Caki2 (cell line): Measurements from ENCODE around the gene WDPCP. TPM values are rescaled to one million over a fixed set of nuclear protein-coding genes. Genes with fewer than 3 reads are reported as not detected.
"Not testable (repeated sequence)": the region's sequence is repeated elsewhere in the genome, so short reads cannot be mapped to it uniquely, and the experiment has no call there.

Experiments used
- DNase-seq: peaks from one replicate; pipeline ENCODE4 v3.0.0-alpha.2; 2015; ENCODE audit warnings: low read depth
- in situ Hi-C: cut with HindIII; loops from 2 replicates; pipeline ENCODE4 v1.10.0; 2016; ENCODE audit warnings: low sequenced_read_pairs, low pct_unique_long_range_greater_than_20kb, mixed read lengths
- total RNA-seq: library from RNA; depleted of rRNA; stranded (reverse); fragments of >200 nt; shearing (Covaris generic); gene quantifications from 2 replicates; pipeline ENCODE4 v1.2.3, GENCODE V29; 2014; ENCODE audit warnings: low replicate concordance

The WDPCP gene
- total RNA-seq, 1 experiment from 2014 or later: 4.9 TPM

DNA sequence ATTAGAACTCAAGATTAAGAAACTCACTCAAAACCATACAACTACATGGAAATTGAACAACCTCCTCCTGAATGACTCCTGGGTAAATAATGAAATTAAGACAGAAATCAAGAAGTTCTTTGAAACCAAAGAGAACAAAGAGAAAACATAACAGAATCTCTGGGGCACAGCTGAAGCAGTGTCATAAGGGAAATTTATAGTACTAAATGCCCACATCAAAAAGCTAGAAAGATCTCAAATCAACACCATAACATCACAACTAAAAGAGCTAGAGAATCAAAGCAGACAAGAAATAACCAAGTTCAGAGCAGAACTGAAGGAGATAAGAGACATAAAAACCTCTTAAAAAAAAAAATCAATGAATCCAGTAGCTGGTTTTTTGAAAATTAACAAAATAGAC is 30.5 kb downstream of the WDPCP start:
- in situ Hi-C loops, DNase-seq: not testable (repeated sequence)

DNA sequence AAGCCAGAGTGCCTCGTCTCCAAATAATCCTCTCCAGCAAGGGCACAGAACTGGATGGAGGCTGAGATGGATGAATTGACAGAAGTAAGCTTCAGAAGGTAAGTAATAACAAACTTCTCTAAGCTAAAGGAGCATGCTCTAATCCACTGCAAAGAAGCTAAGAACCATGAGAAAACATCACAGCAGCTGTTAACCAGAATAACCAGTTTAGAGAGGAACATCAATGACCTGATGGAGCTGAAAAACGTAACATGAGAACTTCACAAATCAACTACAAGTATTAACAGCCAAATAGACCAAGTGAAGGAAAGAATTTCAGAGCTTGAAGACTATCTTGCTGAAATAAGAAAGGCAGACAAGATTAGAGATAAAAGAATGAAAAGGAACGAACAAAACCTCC is 32.3 kb downstream of the WDPCP start:
- in situ Hi-C loops: no loop called here
- no peak for DNase-seq

DNA sequence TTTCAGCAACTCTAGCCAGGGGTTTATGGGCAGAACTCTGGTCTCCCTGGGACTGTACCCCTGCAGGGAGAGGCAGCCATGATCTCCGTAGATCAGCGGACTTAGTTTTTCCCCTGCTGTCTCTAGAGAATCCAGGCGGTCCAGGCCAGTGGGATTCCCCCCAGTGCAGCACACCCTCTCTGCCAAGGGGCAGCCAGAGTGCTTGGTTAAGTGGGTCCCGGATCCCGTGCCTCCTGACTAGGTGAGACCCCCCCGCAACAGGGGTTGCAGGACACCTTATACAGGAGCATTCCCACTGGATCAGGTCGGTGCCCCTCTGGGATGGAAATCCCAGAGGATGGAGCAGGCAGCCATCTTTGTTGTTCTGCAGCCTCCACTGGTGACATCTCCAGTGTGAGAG is 33.0 kb downstream of the WDPCP start:
- in situ Hi-C loops: no loop called here
- no peak for DNase-seq

DNA sequence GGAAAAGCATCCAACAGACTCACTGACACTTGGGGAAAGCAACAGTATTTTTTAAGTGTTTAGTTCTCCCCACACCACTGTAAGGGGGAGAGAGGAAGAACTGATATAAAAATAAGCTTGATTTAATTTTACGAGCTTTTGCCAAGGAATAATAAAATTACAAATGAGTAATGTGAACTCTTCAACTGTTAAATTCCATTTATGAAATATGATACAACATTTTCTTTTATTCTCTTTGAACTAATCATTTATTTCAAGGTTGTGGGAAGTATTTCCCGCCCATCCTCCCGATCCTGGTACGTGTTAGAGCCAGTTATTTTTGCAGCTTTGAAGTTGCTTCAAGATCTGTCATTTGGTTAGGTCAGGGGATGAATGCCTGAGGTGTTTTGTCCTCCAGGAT is 35.2 kb downstream of the WDPCP start:
- no peak for DNase-seq
- in situ Hi-C loops: no loop called here

DNA sequence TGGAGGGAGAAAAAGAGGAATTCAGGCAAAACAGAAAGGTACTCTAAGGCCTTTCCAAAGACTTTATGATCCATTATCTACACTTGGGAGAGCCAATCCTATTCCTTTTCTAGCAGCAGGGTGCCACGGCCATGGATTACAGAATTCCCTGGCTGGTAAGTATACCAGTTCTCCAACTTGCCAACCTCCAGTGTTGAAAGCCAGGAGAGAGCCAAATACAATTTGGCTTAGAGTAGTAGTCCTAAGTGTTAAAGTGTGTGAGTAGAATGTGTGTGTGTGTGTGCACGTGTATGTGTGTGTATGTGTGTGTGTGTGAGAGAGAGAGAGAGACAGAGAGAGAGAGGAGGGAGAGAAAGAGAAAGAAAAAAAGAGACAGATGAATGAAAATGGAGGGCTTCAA is 43.3 kb downstream of the WDPCP start:
- in situ Hi-C loops: no loop called here

DNA sequence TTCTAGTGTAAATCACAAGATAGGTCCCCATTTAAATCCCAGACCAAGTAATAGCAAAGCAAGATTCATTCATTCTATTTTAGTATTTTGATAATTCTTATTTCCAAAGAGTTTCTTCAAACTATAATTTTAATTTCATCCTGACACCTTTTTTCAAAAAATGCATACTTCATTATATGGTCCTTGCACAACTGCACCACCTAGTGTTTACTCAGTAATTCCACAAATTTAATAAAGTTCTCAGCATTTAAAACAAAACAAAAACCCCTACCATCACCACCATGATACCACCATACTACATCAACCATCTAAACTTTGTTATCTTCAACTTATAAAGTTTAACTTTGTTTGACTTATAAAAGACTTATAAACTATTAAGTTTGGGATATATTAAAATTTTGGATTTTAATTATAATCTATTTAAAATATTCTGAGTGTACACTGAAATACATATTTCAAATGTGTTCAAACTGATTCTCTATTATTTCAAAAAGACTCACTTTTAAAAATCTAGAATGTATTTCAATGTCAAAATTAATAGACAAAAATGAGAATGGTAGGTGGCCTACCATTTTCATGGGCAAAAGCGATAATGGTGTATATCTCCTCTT is 44.2 kb downstream of the WDPCP start:
- in situ Hi-C loops: no loop called here
- DNase-seq: no peak

More for the DNA sequence above, 43.3 kb downstream of the WDPCP start:
- DNase-seq: no peak

DNA sequence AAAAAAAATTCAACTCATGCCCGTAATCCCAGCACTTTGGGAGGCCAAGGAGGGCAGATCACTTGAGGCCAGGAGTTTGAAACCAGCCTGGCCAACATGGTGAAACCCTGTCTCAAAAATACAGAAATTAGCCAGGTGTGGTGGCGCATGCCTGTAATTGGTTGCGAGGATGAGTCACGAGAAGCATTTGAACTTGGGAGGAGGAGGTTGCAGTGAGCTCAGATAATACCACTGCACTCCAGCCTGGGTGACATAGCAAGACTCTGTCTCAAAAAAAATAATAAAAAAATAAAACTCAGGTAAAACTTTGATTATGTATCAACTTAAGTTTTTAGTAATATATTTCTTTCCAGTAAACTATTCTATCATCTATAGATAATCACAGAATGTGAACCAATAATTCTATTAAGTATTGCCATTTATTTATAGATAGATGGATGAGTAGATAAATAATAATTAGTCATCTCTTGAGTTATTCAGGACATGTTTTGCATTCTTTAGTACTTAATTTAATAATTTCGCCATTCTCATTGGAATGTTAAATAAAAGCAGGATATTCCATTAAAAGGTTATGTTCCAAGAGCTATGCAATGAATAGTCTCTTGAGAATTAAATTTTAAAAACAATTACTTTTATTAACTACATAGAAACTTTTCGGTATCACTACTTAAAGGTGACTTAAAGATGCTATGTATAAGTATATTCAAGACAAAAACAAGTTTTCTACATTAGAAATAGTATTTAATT is 48.7 kb downstream of the WDPCP start:
- in situ Hi-C loops: no loop called here
- no peak for DNase-seq

DNA sequence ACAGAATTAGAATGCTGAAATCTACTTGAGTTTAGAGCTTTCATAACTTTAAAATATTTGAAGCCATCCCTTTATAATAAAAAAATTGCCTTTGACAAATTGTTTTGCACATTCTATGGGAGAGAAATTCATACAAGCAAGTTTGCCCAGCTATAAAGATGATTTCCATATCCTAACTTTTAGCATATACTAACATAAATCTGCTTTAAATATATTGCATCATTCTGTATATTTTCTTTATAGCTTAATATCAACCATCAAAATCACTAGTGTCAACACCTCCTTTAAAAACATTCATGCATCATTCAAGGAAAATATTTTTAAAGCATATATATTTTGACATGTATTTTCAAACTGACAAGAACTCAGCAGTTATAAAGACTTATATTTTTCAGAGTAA is 49.9 kb downstream of the WDPCP start:
- in situ Hi-C loops: no loop called here
- DNase-seq: no peak

DNA sequence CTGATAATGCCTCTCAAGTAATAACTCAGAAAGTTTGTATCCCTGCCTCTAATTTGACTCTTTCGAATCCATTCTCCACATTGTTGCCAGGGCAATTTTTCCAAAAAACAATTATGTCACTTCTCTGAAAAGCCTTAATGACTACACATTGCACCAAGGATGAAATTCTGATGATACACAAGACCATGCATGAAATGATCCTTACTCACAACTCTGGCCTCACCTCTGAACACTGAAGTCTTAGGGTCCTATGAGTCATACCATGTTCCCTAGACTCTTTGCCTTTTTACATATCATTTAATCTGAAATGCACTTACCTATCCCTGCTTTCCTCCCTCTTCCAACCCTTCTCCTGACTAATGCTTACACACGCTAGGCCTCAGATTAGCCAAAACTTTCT is 51.0 kb downstream of the WDPCP start:
- no peak for DNase-seq
- in situ Hi-C loops: no loop called here

DNA sequence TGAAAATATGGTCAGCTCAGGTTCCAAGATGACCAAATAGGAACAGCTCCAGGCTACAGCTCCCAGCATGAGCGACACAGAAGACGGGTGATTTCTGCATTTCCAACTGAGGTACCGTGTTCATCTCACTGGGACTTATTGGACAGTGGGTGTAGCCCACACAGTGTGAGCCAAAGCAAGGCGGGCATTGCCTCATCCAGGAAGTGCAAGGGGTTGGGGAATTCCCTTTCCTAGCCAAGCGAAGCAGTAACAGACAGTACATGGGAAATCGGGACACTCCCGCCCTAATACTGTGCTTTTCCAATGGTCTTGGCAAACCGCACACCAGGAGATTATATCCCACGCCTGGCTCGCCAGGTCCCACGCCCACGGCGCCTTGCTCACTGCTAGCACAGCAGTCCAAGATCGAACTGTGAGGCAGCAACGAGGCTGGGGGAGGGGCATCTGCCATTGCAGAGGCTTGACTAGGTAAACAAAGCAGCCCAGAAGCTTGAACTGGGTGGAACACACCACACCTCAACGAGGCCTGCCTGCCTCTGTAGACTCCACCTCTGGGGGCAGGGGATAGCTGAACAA is 57.5 kb downstream of the WDPCP start:
- DNase-seq: peak; percentile 82
- in situ Hi-C loops: no loop called here

DNA sequence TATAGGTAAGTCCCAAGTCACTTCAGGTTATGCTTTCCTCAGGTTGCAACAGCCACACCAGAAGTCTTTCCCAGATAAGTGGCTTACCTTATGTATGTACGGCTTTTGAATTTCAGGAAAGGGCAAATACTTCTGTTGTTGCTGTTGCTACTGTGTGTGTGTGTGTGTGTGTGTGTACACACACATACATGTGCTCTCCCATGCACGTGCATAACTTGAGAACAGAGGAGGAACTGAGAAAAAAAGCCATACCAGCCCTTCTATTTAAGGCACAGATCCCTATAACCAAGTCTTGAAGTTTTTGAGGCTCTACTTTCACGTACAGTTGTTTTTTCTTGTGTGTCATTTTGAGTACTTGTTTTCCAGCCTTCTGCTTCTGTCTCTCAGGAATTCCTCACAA is 62.4 kb downstream of the WDPCP start:
- DNase-seq: no peak
- in situ Hi-C loops: no loop called here

DNA sequence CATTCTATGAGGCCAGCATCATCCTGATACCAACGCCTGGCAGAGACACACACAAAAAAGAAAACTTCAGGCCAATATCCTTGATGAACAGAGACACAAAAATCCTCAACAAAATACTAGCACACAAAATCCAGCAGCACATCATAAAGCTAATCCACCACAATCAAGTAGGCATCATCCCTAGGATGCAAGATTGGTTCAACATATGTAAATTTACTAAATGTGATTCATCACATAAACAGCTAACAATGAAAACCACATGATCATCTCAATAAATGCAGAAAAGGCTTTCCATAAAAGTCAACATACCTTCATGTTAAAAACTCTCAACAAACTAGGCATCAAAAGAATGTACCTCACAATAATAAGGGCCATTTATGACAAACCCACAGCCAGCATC is 65.3 kb downstream of the WDPCP start:
- in situ Hi-C loops: no loop called here
- DNase-seq: no peak

DNA sequence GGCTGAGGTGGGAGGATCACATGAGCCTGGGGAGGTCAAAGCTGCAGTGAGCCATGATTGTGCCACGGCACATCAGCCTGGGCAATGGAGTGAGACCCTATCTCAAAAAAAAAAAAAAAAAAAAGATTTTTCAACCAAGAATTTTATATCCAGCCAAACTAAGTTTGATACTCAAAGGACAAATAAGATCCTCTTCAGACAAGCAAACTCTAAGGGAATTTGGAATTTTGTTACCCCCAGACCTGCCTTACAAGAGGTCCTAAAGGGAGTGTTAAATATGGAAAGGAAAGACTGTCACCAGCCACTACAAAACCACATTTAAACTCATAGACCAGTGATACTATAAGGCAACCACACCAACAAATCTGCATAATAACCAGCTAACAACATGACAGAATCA is 67.5 kb downstream of the WDPCP start:
- no peak for DNase-seq
- in situ Hi-C loops: no loop called here

DNA sequence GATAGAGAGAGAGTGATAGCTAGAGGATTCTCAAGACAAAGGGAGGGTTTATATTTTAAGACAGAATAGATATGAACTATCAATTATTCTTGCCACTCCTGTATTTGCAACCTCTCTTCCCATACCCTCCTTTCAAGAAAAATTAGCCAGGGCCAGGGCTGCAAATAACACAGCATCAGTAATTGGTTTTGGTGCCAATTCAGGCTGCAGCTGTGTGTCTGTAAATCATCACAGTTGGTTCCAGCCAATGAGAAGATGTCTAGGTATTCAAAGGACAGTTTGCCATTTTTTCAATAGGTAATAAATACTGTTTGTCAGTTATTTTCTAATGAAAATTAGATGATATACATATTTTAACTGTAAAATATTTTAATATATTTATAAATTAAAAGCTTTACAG is 73.5 kb downstream of the WDPCP start:
- in situ Hi-C loops: no loop called here

DNA sequence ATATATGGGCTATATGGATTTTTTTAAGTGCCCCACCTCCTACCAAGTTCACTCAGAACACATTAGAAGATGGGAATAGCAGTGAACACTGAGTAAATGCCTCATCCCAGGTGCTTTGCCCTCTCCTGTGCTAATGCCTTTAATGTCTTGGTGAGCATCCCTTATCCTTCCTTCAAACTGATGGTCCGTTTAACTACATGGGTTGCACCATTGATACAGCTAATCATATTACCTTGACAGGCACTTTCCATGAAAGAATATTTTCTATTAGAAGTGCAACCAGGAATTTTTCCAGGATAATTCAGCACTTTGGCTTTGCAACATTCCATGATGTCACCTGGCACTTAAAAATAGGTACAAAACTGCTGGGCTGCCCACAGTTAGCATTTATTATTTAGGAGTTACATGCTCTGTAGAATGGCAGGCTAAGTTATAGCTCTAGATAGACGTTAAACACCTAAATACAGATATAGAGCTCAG is 74.0 kb downstream of the WDPCP start:
- in situ Hi-C loops: no loop called here
- no peak for DNase-seq

More for the DNA sequence above, 73.5 kb downstream of the WDPCP start:
- DNase-seq: no peak

DNA sequence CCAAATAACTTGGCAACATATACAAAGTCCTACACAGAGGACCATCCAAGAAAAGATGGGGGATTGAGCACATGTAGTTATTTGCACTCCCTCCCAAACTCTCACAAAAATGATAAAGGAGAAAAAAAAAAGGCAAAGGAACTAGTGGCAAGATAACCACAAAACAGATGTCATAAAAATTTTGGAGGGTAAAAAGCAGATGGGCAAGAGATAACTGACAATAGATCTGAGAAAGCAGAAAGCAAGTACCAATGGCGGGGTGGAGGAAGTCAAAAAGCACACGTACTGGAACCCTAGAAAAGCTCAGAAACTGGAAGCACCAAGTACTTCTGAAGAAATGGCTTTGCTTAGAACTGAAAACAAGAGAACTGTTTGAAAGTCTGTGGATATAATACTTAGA is 82.0 kb downstream of the WDPCP start:
- no peak for DNase-seq
- in situ Hi-C loops: no loop called here

DNA sequence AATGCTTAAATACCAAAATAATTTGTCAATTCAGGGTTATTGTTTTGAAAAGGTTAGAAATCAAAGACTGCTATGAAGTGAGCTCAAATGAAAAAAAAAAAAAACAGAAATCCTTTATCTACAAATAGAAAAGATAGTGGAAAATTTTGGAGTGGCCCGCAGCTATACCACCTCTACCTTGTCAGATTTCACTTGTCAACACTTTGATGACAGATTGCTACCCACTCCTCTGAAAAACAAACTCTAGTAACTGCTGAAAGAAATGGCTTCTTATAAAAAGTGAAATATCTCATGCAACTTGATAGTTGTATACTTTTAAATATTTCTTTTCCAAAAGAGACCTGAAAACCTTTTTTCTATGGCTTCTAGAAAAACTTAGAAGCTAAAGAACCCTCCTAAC is 84.5 kb downstream of the WDPCP start:
- in situ Hi-C loops: no loop called here

DNA sequence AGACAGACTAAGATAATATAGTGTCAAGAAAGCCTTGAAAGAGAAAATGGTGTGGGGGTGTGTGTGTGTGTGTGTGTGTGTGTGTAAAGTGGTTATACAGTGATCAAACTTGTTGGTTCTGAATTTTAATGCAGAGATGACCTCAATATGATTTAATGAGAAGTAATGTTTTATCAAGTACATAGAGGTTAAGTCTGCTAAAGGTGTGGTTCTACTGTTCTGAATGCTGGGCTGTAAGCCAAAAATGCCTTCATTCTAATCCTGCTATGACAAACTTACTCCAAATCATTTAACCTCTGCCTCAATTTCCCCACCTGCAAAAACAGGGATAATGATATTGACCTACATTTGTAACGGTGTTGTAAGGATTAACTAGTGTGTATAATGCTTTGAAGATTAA is 87.9 kb downstream of the WDPCP start:
- DNase-seq: no peak
- in situ Hi-C loops: no loop called here

More for the DNA sequence above, 84.5 kb downstream of the WDPCP start:
- no peak for DNase-seq

DNA sequence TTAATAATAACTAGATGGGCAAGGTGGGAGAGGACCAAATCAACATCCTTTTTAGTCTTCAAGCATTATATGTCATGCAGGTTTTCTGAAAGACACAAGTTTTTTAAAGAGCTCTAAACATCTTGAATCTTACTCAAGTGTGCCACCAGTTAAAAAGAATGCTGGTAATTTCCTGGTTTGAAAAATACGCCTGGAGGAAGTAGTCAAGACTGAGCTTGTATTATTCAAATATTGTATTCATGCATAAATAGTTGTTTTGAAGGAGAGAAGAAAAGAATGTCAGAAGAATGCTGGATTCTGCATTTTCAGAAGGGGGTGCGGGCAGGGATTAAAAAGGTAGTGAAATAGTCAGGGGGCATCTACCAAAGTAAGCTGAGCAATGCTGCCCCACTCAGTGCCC is 90.7 kb downstream of the WDPCP start:
- in situ Hi-C loops: no loop called here
- DNase-seq: no peak

DNA sequence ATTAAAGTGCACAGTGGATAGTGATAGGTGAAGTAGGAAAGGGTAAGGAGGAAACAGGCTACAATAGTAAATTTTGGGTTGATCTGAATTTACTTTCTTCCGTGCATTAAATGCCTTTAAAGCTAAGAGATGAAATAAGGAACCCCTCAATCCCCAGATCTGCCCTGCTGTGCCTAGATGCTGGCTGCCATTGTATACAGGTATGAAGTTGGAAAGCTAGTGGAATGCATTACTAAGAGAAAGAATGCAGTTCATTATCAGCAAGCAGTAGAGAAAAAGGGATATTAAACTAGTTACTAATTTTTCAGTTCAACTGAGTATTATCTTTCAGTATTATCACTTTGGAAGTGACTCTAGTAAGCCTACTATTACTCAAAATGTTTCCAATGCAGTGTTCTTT is 93.3 kb downstream of the WDPCP start:
- in situ Hi-C loops: no loop called here
- no peak for DNase-seq
